Non-pigmented ciliary epithelial cell (primary cell): ENCODE data around the gene TMEM123.

Experiments
- DNase-seq: peaks from one replicate; pipeline ENCODE4 v3.0.0-alpha.2; 2010; ENCODE audit warnings: low read depth

The TMEM123 gene, protein sequence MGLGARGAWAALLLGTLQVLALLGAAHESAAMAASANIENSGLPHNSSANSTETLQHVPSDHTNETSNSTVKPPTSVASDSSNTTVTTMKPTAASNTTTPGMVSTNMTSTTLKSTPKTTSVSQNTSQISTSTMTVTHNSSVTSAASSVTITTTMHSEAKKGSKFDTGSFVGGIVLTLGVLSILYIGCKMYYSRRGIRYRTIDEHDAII

DNA sequence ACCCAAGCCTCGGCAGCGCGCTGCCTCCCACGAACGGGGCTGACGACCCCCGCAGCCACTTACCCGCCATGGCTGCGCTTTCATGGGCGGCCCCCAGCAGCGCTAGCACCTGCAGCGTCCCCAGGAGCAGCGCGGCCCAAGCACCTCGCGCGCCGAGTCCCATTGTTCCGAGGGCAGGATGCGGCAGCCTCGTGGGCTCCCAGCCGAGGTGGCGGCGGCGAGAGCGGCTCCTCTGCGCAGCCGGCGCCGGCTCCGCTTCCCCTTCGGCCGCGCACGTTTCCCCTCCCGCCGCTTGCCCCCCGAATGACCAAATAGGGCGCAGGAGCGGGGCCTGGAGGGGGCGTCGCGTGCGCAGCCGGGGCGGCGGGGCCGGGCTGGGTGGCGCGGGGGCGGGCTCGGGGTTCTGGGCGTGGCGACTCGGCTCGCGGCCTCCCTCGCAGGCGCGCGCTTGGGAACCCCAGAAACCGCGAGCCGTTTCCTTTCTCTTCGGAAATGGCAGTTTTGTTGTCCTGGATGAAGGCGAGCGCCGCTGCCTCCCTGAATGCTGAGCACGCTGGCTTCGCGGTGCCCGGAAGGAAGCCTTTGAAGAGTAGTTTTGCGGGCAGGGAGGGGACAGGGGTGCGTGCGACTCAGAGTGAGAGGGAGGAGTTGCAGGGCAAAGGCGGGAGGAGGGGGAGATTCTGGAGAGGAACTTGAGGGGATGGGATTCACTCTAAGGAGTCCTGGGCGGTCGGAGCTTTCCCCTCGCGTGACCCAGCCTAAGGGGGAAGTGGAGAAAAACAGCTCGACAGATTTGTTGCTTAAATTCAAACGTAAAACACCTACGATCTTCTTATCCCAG lies at the start of gene TMEM123:
Gene TMEM123 (minus strand): TSS at position 305 of the 841 bp plus-strand sequence. CDS start 142 bp downstream, at position 163.
- no peak for DNase-seq

DNA sequence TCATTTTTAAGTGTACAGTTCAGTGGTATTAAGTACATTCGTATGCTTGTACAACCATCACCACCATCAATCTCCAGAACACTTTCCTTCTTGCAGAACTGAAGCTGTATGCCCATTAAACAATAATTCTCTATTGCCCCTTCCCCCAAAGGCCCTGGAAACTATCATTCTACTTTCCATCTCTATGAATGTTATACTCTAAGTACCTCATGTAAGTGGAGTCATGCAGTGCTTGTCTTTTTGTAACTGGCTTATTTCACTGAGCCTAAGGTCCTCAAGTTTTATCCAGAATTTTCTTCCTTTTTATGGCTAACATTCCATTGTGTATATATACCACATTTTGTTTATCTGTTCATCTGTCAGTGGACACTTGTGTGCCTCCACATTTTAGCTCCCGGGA lies 48.3 kb upstream of the TMEM123 start:
- DNase-seq, result no peak

DNA sequence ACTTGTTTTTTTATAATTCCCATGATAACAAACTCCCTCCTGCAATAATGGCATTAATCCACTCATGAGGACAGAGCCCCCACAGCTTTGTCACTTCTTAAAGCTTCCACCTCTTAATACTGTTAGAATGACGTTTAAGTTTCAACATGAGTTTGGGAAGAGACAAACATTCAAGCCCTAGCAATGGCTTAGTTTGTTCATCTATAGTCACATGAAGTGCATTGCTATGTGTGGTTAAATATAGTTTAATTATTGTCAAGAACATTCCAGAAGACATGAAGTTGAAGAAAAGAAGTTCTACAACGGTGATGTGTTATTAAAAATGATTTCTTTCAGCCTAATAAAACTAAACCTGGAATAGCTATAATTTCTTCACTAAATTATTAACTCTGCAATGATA lies 47.4 kb upstream of the TMEM123 start:
- DNase-seq, result no peak

DNA sequence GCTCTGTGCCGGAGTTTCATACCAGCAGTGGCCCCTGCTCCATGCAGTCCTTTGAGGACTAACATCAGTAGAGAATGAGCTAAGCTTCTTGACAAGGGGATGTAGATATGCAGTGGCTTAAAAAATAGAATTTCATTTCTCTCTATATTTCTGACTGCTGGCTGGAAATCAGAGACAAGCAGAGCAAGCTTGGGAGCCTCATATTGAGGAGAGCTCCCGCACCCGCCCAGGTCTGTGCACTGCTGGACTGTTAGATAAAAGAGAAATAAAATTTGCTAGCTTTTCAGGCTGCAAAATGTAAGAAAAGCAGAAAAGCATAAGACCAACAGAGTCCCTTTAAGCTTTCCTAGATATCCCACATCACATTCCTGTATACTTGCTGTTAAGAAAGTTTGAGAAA lies 46.6 kb upstream of the TMEM123 start:
- no peak for DNase-seq

DNA sequence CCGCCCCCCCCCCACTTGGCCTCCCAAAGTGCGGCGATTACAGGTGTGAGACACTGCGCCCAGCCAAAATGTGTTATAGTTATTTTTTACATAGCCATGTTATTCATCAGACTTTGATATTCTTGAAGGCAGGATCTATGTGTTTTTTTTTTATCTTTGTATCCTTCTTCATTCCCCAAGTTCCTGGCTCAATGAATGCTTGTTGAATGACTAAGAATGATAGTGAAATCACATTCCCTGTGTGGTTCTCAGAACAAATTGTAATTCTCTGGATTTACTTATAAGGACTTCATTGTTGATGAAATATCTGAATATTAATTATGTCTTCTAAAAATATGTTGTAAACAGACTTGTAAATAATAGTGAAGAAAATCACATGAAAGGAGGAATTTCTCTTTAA lies 44.5 kb upstream of the TMEM123 start:
- DNase-seq, result peak; percentile 35

DNA sequence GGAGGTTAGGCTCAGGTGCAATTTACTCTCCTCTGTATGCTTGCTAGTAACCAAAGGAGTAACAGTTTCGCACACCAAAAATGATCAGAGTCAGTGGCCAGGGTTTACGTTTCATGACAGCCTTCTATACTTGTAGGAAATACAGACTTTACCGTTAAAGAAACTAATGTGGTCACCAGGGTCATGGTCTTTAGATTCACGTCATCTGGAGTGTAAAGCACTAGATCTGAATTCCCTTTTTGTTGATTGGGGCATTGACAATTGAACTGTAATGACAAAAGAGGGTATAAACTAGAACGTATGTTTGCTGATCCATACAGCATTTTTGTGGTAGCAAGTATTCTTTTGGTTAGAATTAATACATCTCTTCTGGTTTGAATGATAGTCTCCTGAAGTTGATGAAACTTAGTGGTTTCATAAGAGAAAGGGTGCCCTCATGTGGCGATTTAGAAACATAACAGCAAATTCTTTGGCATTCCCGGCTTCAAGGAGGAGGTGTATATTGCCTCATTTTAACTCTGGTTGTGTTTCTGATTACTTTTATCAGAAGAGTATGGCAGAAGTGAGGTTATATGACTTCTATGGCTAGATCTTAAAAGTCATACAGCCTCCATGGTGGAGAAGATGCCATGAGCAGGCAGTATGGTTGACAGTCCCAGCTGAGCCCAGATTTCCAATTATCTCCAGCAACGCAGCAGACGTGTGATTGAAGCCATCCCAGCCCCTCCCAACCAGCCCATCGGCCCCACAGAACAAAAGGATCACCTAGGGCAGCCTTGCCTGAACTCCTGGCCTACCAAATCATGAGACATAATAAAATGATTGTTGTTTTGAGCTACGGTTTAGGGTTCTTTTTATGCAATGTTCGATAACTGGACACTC lies 42.8 kb upstream of the TMEM123 start:
- peak; percentile 71 for DNase-seq

DNA sequence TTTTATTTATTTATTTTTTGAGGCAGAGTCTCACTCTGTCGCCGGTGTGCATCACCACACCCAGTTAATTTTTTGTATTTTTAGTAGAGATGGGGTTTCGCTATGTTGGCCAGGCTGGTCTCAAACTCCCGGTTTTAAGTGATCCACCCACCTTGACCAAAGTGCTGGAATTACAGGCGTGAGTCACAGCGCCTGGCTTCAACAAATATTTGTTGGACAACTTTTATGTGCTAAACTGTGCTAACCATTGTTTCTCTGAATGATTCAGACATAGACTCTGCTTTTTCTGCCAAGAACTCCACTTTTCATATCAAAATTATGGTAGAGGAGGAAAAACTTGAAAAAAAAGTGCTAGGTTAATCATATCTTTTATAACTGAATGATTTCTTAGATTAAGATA lies 41.7 kb upstream of the TMEM123 start:
- peak; percentile 34 for DNase-seq

DNA sequence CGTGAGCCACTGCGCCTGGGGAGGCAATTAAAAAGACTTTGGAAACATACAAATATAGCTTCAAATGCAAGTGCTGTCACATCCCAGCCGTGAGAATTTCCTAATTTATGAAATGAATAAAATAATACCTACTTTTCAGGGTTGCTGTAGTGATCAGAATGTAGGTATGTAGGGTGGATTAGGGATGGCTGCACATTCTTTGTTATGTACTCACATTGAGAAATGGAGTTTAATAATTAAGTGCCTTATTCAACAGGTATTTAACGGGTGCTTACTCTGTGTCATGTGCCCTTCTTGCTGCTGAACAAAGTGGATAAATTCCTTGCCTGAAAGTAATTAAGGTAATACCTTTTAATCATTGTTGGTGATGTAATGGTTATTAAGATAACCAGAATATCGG lies 41.0 kb upstream of the TMEM123 start:
- no peak for DNase-seq

DNA sequence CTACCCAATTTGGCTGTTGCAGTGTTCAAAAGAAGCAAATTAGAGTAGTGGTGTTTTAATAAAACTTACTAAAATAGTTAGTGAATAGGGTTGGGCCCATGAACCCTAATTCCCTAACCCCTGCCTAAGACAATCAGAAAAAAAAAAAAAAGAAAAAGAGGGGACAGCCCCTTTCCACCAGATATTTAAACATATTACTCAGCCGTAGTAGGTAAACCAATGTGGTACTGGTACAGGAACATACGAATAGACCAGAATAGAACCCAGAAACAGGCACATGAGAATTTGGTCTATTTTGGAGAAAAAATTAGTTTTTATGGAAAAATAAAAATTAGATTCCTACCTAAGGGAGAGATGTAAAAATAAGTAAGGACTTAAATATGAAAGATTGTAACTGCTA lies 39.4 kb upstream of the TMEM123 start:
- DNase-seq, result no peak

DNA sequence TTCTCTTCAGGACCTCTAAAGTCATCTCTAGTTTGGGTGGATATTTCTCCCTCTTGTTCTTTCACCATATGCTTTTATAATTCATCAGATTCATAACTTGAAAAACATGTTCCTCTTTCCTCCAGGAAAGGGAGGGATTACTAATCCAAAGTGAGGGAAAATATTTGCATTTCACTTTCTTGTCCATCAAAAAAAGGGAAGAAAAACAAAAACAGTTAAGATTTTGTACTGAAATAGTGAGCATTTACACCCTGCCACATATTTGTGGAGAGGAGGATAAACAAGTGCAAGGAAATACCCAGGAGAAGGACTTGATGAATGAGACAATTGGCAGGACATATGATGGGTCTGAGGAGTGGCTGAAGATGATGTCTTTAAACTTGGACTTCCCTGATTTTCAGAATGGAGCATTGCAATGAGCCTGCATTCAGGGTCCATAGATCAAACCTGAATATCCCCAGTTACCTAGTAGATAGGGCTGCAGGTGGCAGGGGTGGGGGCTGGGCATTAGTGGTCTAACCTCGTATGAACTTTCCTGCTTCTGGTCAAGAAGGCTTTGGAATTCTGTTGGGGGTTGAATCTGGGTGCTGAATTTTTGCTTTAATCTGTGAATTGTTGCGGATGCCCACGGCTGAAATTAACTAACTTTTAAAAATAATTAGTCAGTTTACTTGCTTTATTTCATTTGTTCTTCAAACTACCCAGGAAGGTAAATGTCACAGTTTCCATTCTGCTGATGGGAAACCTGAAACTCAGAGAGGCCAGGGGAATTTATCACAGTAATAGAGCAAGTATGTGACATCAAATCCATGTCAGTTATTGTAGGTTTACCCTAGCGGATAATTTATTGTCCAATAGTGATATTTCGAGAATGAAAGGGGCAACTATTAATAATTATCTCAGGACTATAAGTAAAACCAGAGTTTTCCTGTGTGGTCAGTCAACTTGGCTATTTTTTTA lies 36.9 kb upstream of the TMEM123 start:
- no peak for DNase-seq

DNA sequence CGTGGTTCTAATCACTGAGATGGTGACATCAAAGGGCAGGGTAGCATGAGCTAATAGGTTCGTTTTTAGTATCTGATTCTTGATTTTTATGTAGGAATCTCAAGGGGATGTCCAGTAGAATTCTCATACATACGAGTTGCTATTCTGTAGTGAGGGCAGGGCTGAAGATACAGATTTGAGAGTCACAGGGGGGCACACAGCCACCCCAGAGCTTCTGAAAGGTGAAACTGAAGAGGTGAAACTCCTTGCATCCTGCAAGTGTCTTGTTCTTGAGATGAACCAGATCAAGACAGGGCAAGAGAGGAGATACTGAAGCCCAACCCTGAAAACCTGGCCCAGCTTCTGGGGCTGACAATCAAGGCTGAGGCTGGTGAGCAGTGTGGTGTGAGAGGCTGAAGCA lies 35.6 kb upstream of the TMEM123 start:
- no peak for DNase-seq

DNA sequence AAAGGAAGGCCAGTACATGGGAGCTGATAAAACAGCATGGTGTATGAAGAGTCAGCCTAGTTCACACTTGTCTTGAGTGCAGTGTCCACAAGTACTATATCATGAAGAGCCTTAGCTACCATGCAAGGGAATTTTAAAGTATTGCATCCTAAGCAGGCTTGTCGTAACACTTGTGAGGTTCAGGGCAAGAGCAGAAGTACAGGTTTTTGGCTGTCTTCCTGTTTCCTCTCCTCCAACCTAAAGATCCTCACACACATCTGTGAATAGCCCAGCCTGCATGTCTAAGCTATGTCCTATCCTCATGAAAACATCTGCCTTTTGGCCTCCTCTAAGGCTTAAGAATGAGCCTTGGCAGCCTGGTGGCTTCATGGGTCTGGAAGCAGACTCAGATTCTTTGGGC lies 34.6 kb upstream of the TMEM123 start:
- DNase-seq, result no peak

DNA sequence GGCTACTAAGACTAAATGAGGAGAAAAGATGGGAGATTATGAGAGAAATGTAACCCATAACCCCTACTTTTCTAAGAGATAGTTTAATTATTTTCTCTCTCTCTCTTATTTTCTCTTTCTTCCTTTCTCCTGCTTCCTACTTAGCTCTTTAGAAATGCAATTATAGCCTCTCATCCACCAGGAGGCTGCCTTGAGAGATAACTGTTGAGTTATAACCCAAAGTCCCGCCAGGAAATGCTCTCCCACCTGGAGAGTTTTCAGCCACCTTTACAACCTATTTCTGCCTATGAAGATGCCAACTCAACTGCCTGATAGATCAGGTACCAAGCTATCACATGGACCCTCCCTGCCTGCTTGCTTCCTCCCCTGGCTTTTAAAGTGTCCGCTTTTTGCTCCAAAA lies 34.0 kb upstream of the TMEM123 start:
- no peak for DNase-seq

DNA sequence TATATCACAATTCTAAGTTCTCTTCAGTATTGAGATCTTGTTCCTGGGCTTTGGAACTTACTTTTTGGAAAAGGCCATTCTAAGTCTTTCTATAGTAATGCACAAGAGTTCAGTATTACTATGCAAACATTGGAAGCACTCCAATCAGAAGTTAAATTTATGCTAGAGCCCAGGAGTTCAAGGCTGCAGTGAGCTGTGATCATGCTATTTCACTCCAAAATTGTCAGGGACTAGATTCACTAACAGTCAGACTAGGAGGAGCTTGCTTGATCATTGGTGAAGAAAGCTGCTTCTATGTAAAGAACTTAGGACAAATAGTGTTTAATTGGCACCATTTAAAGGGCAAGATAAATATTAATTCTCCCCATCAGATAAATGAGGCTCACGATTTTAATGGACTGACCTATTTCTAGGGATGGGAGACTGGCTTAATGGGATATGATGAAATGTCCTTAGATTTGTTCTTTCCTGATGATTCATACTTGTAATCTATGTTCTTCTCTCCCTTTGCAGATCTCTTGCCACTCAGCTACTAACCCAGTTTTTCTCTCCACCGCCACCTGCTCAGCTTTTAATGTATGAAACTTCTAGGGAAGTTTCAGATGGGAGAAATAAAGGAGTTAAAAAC lies 32.6 kb upstream of the TMEM123 start:
- no peak for DNase-seq

DNA sequence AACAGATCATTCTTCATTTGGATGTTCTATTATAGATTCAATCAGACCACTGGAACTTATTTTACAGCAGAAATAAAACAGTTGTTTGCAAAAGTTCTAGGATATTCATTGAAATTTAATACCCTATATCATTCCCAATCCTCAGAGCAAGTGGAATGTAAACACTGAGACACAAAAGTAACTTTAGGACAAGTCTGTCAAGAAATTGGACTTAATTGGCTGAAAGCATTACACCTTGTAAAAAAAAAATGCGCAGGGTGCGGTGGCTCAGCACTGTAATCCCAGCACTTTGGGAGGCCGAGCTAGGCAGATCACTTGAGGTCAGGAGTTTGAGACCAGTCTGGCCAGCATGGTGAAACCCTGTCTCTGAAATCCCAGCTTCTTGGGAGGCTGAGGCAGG lies 29.9 kb upstream of the TMEM123 start:
- DNase-seq, result no peak

DNA sequence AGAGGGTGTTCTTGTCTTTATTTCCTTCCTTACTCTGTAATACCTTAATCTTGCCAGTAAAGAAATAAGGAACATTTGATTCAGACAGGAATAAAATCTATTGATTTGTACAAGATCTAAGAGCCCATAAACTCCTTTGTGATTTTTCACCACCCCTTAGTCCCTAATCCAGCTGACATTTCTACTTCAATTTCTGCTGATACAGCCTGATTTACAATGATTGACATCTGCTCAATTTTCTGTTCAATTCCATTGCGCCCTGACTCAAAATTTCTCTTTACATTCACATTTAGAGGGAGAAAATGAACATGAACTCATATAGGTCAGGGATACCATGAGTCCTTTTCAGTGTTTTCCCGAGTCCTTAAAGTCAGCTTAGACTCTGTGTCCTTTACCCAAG lies 27.2 kb upstream of the TMEM123 start:
- no peak for DNase-seq

DNA sequence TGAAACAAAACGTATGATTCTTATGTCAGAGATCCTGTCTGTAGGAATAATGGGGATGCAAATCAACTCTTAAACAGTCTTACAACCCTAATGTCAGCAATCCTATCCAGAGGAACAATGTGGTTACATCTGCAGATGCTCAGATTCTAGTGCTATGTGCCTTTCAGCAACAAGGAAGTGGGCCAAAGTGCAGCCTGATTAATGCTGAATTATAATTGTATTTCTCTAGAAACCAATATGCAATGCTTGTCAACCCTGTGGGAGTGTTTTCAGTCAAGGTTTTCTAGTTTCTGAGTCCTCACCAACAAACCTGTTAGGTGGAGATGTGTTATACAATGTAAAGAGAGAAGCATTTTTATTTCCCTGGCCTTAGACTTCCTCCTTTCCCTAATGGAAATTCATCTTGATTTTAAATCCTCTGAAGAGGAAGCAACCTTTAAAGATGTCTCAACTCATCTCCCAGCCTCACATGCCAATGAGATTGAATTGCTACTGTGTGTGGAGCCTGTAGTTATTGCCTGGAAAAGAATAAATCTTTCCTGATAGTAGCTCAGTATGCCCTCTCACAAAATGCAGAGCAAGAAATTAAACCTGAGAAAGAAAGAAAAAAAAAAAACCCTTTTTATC lies 26.2 kb upstream of the TMEM123 start:
- DNase-seq, result no peak

DNA sequence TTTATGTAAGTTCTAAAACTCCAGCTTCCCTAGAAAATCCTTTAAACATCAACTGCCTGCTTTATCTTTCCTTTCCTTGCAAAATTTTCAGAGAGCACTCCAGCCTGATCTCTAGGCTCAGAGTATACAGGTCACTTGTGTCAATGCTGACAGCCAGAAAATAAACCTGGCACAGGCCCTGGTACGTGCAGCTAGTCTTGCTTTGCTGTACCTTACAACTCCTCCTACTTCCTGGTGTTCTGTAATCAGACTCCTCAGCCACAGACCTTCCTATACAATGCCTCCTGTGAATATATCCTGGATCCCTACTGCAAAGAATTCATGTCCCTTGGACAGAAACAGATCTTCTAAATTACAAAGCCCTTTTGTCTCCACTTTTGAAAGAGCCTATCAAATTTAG lies 24.2 kb upstream of the TMEM123 start:
- no peak for DNase-seq

DNA sequence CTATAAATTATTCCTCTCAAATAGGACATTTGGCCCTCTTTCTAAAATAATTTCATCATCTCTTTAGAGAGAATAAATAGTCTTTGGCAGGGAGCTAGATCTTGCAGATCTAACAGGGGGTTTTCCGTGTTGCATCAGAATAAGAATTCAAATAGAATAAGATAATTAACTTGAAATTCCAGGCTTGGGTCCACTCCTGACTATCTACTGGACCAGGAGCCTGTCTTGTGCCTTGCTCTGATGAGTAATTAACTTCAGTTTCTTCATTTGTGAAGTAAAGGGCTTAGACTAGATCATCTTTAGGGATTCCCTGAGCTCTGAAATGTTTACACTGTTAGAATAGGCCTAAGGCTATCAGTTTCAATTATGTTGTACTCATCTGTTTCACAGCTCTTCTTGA lies 23.5 kb upstream of the TMEM123 start:
- no peak for DNase-seq

DNA sequence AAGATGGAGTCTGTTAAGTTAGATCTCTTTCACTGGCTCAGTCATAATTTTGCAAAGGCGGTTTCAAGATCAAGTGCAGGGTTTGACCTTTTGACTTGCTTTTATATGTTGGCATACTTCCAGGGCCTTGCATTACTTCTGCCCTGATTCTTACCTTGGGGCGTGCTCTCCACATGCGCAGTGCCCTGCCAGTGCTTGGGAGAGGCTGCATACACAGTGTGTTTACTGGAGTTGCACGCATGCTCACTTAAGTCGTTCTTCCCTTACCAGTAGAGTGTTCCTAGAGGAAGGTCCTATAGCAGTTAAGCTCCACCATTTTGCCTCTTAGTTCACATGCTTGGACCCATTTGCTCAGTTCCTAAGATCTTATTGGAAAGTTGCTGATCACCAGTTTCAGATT lies 21.0 kb upstream of the TMEM123 start:
- no peak for DNase-seq

DNA sequence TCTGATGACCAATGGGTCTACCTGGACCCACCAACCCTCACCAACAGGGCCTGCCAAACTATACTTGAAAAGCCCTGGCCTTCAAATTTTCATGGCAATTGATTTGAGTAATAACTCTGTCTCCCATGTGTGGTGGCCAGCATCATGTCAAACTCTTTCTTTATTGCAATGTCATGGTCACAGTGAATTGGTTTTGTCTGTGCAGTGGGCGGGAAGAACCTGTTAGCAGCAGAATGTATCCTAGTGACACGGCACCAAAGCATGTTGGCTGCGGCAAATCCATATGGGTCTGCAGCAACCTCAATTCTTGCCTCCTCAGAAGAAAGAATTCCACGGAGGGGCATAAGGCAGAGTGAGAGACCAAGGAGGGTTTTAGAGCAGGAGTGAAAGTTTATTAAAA lies 19.6 kb upstream of the TMEM123 start:
- DNase-seq, result no peak
